H9 (cell line): Measurements from ENCODE around the gene CAPSL. TPM values are rescaled to one million over a fixed set of nuclear protein-coding genes. Genes with fewer than 3 reads are reported as not detected.

ENCODE experiments used
- DNase-seq: peaks from one replicate; pipeline ENCODE4 v3.0.0-alpha.2; 2017
- H2AFZ ChIP-seq: one replicate; pipeline ENCODE4 v1.6.1; 2013; ENCODE audit warnings: mild to moderate bottlenecking, low read length, control low read depth, moderate library complexity
- H2AK5ac ChIP-seq: 2 replicates; pipeline ENCODE4 v1.6.1; 2013; ENCODE audit warnings: low read length, control low read depth, mixed read lengths; ENCODE audit not compliant: insufficient read length
- H2BK120ac ChIP-seq: one replicate; pipeline ENCODE4 v1.6.1; 2013; ENCODE audit warnings: low read depth, mild to moderate bottlenecking, low read length, control low read depth, inconsistent platforms; ENCODE audit not compliant: poor library complexity, severe bottlenecking
- H2BK12ac ChIP-seq: 2 replicates; pipeline ENCODE4 v1.6.1; 2013; ENCODE audit warnings: low read length, control low read depth, mixed read lengths, low read depth; ENCODE audit not compliant: insufficient read length
- H2BK15ac ChIP-seq: 2 replicates; pipeline ENCODE4 v1.6.1; 2013; ENCODE audit warnings: low read depth, low read length, control low read depth
- H2BK20ac ChIP-seq: one replicate; pipeline ENCODE4 v1.6.1; 2013; ENCODE audit warnings: low read depth, mild to moderate bottlenecking, low read length, control low read depth, inconsistent platforms; ENCODE audit not compliant: poor library complexity, severe bottlenecking
- H2BK5ac ChIP-seq: 2 replicates; pipeline ENCODE4 v1.6.1; 2013; ENCODE audit warnings: low read length, control low read depth, mixed read lengths; ENCODE audit not compliant: insufficient read length
- H3K14ac ChIP-seq: 2 replicates; pipeline ENCODE4 v1.6.1; 2013; ENCODE audit warnings: low read length, control low read depth; ENCODE audit not compliant: insufficient read depth
- H3K18ac ChIP-seq: 2 replicates; pipeline ENCODE4 v1.6.1; 2013; ENCODE audit warnings: low read depth, mild to moderate bottlenecking, mixed read lengths, low read length, control low read depth; ENCODE audit not compliant: insufficient read length
- H3K23ac ChIP-seq: 2 replicates; pipeline ENCODE4 v1.6.1; 2013; ENCODE audit warnings: low read length, control low read depth, mixed read lengths, low read depth; ENCODE audit not compliant: insufficient read length
- H3K23me2 ChIP-seq: 2 replicates; pipeline ENCODE4 v1.6.1; 2013; ENCODE audit warnings: low read depth, mild to moderate bottlenecking, mixed read lengths, low read length, control low read depth; ENCODE audit not compliant: insufficient read length, poor library complexity, severe bottlenecking
- H3K27ac ChIP-seq: 2 replicates; pipeline ENCODE4 v1.5.1; 2013; ENCODE audit warnings: low read length, control low read depth, mixed read lengths, low read depth; ENCODE audit not compliant: insufficient read length
- H3K27me3 ChIP-seq: 2 replicates; pipeline ENCODE4 v1.6.1; 2013; ENCODE audit warnings: low read length, control low read depth, inconsistent platforms; ENCODE audit not compliant: insufficient read depth
- H3K4ac ChIP-seq: 2 replicates; pipeline ENCODE4 v1.6.1; 2013; ENCODE audit warnings: low read depth, mild to moderate bottlenecking, control low read depth, inconsistent platforms, low read length, moderate library complexity
- H3K4me1 ChIP-seq: 2 replicates; pipeline ENCODE4 v1.6.1; 2013; ENCODE audit warnings: low read length, control low read depth, inconsistent platforms; ENCODE audit not compliant: insufficient read depth
- H3K4me2 ChIP-seq: 2 replicates; pipeline ENCODE4 v1.6.1; 2013; ENCODE audit warnings: low read length, control low read depth, mixed read lengths; ENCODE audit not compliant: insufficient read length, insufficient read depth
- H3K56ac ChIP-seq: 2 replicates; pipeline ENCODE4 v1.6.1; 2013; ENCODE audit warnings: low read depth, mild to moderate bottlenecking, mixed read lengths, low read length, control low read depth; ENCODE audit not compliant: insufficient read length
- H3K79me1 ChIP-seq: 2 replicates; pipeline ENCODE4 v1.6.1; 2013; ENCODE audit warnings: low read depth, mild to moderate bottlenecking, moderate library complexity, low read length, control low read depth, inconsistent platforms; ENCODE audit not compliant: insufficient read depth, poor library complexity, severe bottlenecking
- H3K79me2 ChIP-seq: 2 replicates; pipeline ENCODE4 v1.6.1; 2013; ENCODE audit warnings: low read length, control low read depth, inconsistent platforms; ENCODE audit not compliant: insufficient read depth
- H3K9ac ChIP-seq: 2 replicates; pipeline ENCODE4 v1.6.1; 2013; ENCODE audit warnings: low read length, control low read depth, mixed read lengths; ENCODE audit not compliant: insufficient read length; ENCODE audit errors: extremely low read depth
- H3K9me3 ChIP-seq: one replicate; pipeline ENCODE4 v1.6.1; 2013; ENCODE audit warnings: low read depth, low read length, inconsistent platforms; ENCODE audit not compliant: control insufficient read depth
- H3T11ph ChIP-seq: one replicate; pipeline ENCODE4 v1.6.1; 2013; ENCODE audit warnings: mild to moderate bottlenecking, low read length, control low read depth, inconsistent platforms
- H4K20me1 ChIP-seq: one replicate; pipeline ENCODE4 v1.6.1; 2013; ENCODE audit not compliant: control insufficient read depth, insufficient read length, insufficient read depth
- H4K5ac ChIP-seq: 2 replicates; pipeline ENCODE4 v1.6.1; 2013; ENCODE audit warnings: low read depth, mild to moderate bottlenecking, mixed read lengths, low read length, control low read depth; ENCODE audit not compliant: insufficient read length
- H4K8ac ChIP-seq: replicated peaks from 2 replicates; pipeline ENCODE4 v1.6.1; 2013; ENCODE audit warnings: low read length, control low read depth, mixed read lengths, low read depth; ENCODE audit not compliant: insufficient read length
- H4K91ac ChIP-seq: 2 replicates; pipeline ENCODE4 v1.6.1; 2013; ENCODE audit warnings: low read depth, mild to moderate bottlenecking, moderate library complexity, mixed read lengths, low read length, control low read depth; ENCODE audit not compliant: insufficient read length
- H3K27ac Mint-ChIP-seq, 3 experiments: 2 replicates in 2 of 3; 3 replicates in 1 of 3; pipeline ENCODE4 v1.8.0; 2020 to 2021; ENCODE audit warnings: mixed read lengths in 3 of 3, mild to moderate bottlenecking in 1 of 3, moderate library complexity in 1 of 3
- H3K27me3 Mint-ChIP-seq: 2 replicates; pipeline ENCODE4 v1.8.0; 2021; ENCODE audit warnings: low read depth, mild to moderate bottlenecking, moderate library complexity, mixed read lengths
- H3K36me3 Mint-ChIP-seq, 3 experiments: 2 replicates in 2 of 3; 3 replicates in 1 of 3; pipeline ENCODE4 v1.8.0; 2020 to 2021; ENCODE audit warnings: low read depth in 3 of 3, mixed read lengths in 3 of 3; ENCODE audit not compliant: insufficient read depth in 1 of 3
- H3K4me1 Mint-ChIP-seq, 2 experiments: 2 replicates each; pipeline ENCODE4 v1.8.0; 2020; ENCODE audit warnings: mixed read lengths in 2 of 2
- H3K4me3 Mint-ChIP-seq, 2 experiments: 2 replicates in 1 of 2; 3 replicates in 1 of 2; pipeline ENCODE4 v1.8.0; 2020 to 2021; ENCODE audit warnings: mild to moderate bottlenecking in 2 of 2, mixed read lengths in 2 of 2, moderate library complexity in 1 of 2
- H3K9me3 Mint-ChIP-seq, 2 experiments: 2 replicates in 1 of 2; 3 replicates in 1 of 2; pipeline ENCODE4 v1.8.0; 2020; ENCODE audit warnings: mild to moderate bottlenecking in 2 of 2, mixed read lengths in 2 of 2, moderate library complexity in 1 of 2
- WGBS: extraction: QIAGEN DNeasy Blood & Tissue Kit; methylation state at CpG from one replicate; pipeline ENCODE4 v1.1.7; 2013; ENCODE audit warnings: missing lambda C conversion rate, low lambda C conversion rate, mixed read lengths; ENCODE audit not compliant: insufficient read length; ENCODE audit errors: extremely low coverage; 5-methylcytosine and 5-hydroxymethylcytosine counted together
- total RNA-seq: library from RNA; stranded (reverse); gene quantifications from 2 replicates; pipeline ENCODE4 v1.2.1, GENCODE V29; 2021
- TF ChIP-seq, protein P1 (sequence below): fragments of 200-600 bp; sonication (generic); conservative IDR thresholded peaks from 3 replicates; pipeline ENCODE4 v1.8.0; 2021; ENCODE audit warnings: antibody characterized with exemption, mild to moderate bottlenecking

CAPSL gene
- total RNA-seq, 1 experiment from 2014 or later = not detected

- Histone ChIP-seq H3K9me3 (no peaks in the 10 kb centered on the region), H3K79me2 (no peaks in the 10 kb centered on the region), H3K56ac (no peak overlapping the region), H3K23ac (no peak overlapping the region), H4K20me1 (no peaks in the 10 kb centered on the region), H3K9ac (no peak overlapping the region), H3K14ac (no peak overlapping the region), H2BK5ac (no peak overlapping the region), H4K91ac (no peak overlapping the region), H3K4me1 (no peaks in the 10 kb centered on the region), H2BK120ac (no peak overlapping the region), H2AFZ (no peak overlapping the region), H3K27ac (no peak overlapping the region), H4K5ac (no peak overlapping the region), H3K18ac (no peak overlapping the region), H2BK12ac (no peak overlapping the region), H3K27me3 (peaks cover 7% of the 10 kb centered on the region; the same call in 1 of the 2 replicates), H2BK15ac (no peak overlapping the region), H3T11ph (no peak overlapping the region), H2AK5ac (no peak overlapping the region), H3K4me2 (no peak overlapping the region), H3K23me2 (no peaks in the 10 kb centered on the region), H4K8ac (no peak overlapping the region), H2BK20ac (no peak overlapping the region), H3K4ac (no peak overlapping the region), H3K79me1 (no peaks in the 10 kb centered on the region)
- Mint-ChIP-seq H3K27me3 (peaks cover 90% of the 10 kb centered on the region), H3K36me3 (no peaks in the 10 kb centered on the region), H3K9me3 (peaks cover 0 to 4% of the 10 kb centered on the region in 2 experiments; a peak in 2 of 5 replicates), H3K27ac (no peak overlapping the region), H3K4me1 (peaks cover 6 to 9% of the 10 kb centered on the region in 2 experiments; a peak in 3 of 4 replicates), H3K4me3 (no peak overlapping the region; a peak in 2 of 5 replicates)
- TF ChIP-seq, protein P1, sequence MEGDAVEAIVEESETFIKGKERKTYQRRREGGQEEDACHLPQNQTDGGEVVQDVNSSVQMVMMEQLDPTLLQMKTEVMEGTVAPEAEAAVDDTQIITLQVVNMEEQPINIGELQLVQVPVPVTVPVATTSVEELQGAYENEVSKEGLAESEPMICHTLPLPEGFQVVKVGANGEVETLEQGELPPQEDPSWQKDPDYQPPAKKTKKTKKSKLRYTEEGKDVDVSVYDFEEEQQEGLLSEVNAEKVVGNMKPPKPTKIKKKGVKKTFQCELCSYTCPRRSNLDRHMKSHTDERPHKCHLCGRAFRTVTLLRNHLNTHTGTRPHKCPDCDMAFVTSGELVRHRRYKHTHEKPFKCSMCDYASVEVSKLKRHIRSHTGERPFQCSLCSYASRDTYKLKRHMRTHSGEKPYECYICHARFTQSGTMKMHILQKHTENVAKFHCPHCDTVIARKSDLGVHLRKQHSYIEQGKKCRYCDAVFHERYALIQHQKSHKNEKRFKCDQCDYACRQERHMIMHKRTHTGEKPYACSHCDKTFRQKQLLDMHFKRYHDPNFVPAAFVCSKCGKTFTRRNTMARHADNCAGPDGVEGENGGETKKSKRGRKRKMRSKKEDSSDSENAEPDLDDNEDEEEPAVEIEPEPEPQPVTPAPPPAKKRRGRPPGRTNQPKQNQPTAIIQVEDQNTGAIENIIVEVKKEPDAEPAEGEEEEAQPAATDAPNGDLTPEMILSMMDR = peak; percentile 86
- DNase-seq = peak; percentile 76
- WGBS = no CpG with 5 or more reads among the region's 13 CpGs
Measured at GRCh38 chr5:35926389-35927051, 11.9 kb downstream of the CAPSL start.
